ENCODE measurements around the gene PDIK1L.

PDIK1L gene

DNA sequence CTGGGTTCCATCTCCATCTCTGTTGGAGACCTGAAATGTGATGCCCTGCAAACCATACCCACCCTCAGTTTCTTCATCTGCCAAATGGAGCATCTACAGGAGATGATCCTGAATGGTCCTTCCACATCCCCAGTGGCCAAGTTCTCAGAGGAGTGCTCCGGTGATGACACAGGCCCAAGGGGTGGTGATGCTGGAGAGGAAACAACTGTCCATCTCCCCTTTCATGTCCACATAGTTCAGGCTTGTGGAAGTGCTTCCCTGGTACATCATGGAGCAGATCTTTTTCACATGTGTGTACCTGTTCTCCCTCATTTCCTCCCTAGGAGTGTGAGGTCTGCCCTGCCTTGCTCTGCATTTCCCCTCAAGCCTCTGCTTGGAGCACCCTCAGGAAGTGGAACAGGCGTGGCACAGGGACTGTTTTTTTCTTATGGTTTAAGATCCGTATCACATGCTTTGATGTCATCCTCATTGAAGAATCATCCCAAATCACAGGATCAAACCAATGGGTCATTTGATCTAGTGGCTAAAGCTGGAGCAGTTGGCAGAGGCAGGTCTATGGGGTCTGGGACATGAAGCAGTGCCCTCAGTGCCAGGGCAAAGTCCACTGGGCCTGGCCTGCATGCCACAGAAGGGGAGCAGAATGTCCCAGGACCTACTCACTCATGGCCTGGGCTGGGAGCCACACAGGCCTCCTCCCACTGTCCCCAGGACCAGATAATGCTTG is 36.0 kb upstream of the PDIK1L start:
- no peak overlapping the region for H3K4me3 ChIP-seq (ENCODE audit: insufficient read depth, low read depth, low read length, poor library complexity, severe bottlenecking)
- H3K27me3 ChIP-seq (replicated peaks; ENCODE audit: control insufficient read depth, insufficient read depth, low read length, poor library complexity, severe bottlenecking): peaks cover 5% of the 10 kb centered on the region

GRCh38 chr1:26077524-26077923 is 34.1 kb upstream of the PDIK1L start:
- H3K27ac ChIP-seq (ENCODE audit: insufficient read depth, low read length, poor library complexity, severe bottlenecking): no peak overlapping the region
- no peak for DNase-seq
- H3K36me3 ChIP-seq (ENCODE audit: control insufficient read depth, insufficient read depth, low read length): no peaks in the 10 kb centered on the region
- peaks cover 8% of the 10 kb centered on the region for H3K4me1 ChIP-seq (ENCODE audit: control insufficient read depth, insufficient read depth, low read length, poor library complexity, severe bottlenecking)
- no peaks in the 10 kb centered on the region for H3K27me3 ChIP-seq (replicated peaks; ENCODE audit: control insufficient read depth, insufficient read depth, low read length, poor library complexity, severe bottlenecking)
- H3K9me3 ChIP-seq (ENCODE audit: control insufficient read depth, low read length): no peaks in the 10 kb centered on the region
- H3K4me3 ChIP-seq (ENCODE audit: insufficient read depth, low read depth, low read length, poor library complexity, severe bottlenecking): no peak overlapping the region

More for the DNA sequence above, 36.0 kb upstream of the PDIK1L start:
- Histone ChIP-seq H3K36me3 (ENCODE audit: control insufficient read depth, insufficient read depth, low read length) (no peaks in the 10 kb centered on the region), H3K4me1 (ENCODE audit: control insufficient read depth, insufficient read depth, low read length, poor library complexity, severe bottlenecking) (peaks cover 8% of the 10 kb centered on the region), H3K9me3 (ENCODE audit: control insufficient read depth, low read length) (no peaks in the 10 kb centered on the region), H3K27ac (ENCODE audit: insufficient read depth, low read length, poor library complexity, severe bottlenecking) (no peak overlapping the region)
- DNase-seq: no peak

DNA sequence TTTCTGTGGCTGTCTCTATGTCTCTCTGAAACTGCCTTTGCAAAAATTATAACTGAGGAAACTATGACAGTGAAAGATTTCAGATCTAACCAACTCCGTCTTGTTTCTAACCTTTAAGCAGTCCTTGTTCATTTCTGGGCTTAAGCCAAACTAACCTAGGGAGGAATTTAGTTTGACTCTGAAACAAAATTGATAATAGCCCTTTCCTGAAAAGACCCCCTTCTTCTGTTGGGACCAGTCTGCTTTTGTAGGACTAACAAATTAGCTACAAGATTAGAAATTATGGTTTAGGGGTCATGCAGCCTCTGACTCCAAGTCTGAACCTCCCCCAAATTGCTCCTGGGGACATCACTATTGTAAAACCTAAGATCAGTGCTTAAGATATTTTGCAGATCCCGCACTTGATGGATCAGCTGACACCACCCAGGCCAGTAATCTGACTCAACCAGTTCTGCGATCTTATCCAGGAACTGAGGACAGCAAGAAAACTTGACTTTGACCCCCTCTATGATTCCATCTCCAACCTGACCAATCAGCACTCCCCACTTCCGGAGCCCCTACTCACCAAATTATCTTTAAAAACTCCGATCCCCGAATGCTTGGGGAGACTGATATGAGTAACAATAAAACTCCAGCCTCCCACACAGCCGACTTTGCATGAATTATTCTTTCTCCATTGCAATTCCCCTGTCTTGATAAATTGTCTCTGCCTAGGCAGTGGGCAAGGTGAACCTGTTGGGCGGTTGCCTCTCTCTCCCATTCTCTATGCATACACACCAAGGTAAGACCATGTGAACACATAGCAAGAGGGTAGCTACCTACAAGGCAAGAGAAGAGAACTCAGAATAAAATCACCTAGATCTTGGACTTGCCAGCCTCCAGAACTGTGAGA is 33.1 kb upstream of the PDIK1L start:
- no peaks in the 10 kb centered on the region for H3K9me3 ChIP-seq (ENCODE audit: control insufficient read depth, low read length)
- H3K27ac ChIP-seq (ENCODE audit: insufficient read depth, low read length, poor library complexity, severe bottlenecking): no peak overlapping the region
- H3K4me3 ChIP-seq (ENCODE audit: insufficient read depth, low read depth, low read length, poor library complexity, severe bottlenecking): no peak overlapping the region
- H3K36me3 ChIP-seq (ENCODE audit: control insufficient read depth, insufficient read depth, low read length): no peaks in the 10 kb centered on the region
- no peak for DNase-seq
- no peaks in the 10 kb centered on the region for H3K27me3 ChIP-seq (replicated peaks; ENCODE audit: control insufficient read depth, insufficient read depth, low read length, poor library complexity, severe bottlenecking)
- peaks cover 8% of the 10 kb centered on the region for H3K4me1 ChIP-seq (ENCODE audit: control insufficient read depth, insufficient read depth, low read length, poor library complexity, severe bottlenecking)

- Histone ChIP-seq H3K36me3 (ENCODE audit: control insufficient read depth, insufficient read depth, low read length) (no peaks in the 10 kb centered on the region), H3K4me1 (ENCODE audit: control insufficient read depth, insufficient read depth, low read length, poor library complexity, severe bottlenecking) (peaks cover 8% of the 10 kb centered on the region), H3K27ac (ENCODE audit: insufficient read depth, low read length, poor library complexity, severe bottlenecking) (no peak overlapping the region), H3K27me3 (replicated peaks; ENCODE audit: control insufficient read depth, insufficient read depth, low read length, poor library complexity, severe bottlenecking) (no peaks in the 10 kb centered on the region), H3K9me3 (ENCODE audit: control insufficient read depth, low read length) (no peaks in the 10 kb centered on the region), H3K4me3 (ENCODE audit: insufficient read depth, low read depth, low read length, poor library complexity, severe bottlenecking) (no peak overlapping the region)
- no peak for DNase-seq
These were observed 32.5 kb upstream of the PDIK1L start for GRCh38 chr1:26079178-26079563.

GRCh38 chr1:26079960-26080814 is 31.4 kb upstream of the PDIK1L start:
- Histone ChIP-seq H3K4me3 (ENCODE audit: insufficient read depth, low read depth, low read length, poor library complexity, severe bottlenecking) (no peak overlapping the region), H3K27ac (ENCODE audit: insufficient read depth, low read length, poor library complexity, severe bottlenecking) (no peak overlapping the region), H3K36me3 (ENCODE audit: control insufficient read depth, insufficient read depth, low read length) (no peaks in the 10 kb centered on the region), H3K4me1 (ENCODE audit: control insufficient read depth, insufficient read depth, low read length, poor library complexity, severe bottlenecking) (peaks cover 8% of the 10 kb centered on the region), H3K9me3 (ENCODE audit: control insufficient read depth, low read length) (no peaks in the 10 kb centered on the region), H3K27me3 (replicated peaks; ENCODE audit: control insufficient read depth, insufficient read depth, low read length, poor library complexity, severe bottlenecking) (no peaks in the 10 kb centered on the region)
- DNase-seq: no peak

GRCh38 chr1:26081267-26082019 is 30.2 kb upstream of the PDIK1L start:
- H3K27ac ChIP-seq (ENCODE audit: insufficient read depth, low read length, poor library complexity, severe bottlenecking): no peak overlapping the region
- H3K27me3 ChIP-seq (replicated peaks; ENCODE audit: control insufficient read depth, insufficient read depth, low read length, poor library complexity, severe bottlenecking): no peaks in the 10 kb centered on the region
- no peak for DNase-seq

DNA sequence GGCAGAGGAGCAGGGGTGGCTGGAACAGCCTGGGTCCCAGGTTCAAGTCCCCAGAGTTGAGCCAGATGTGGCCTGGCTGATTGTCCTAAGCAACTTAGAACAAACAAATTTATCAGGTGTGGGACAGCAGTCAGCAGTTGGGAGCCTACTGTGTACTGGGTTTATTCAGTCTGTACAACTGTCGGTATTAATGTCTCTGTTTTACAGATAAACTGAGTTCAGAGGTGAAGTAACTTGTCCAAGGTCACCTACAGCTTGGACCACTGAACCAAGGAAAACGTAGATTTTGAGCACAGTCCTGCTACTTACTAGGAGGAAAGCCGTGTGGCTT is 29.6 kb upstream of the PDIK1L start:
- H3K36me3 ChIP-seq (ENCODE audit: control insufficient read depth, insufficient read depth, low read length): no peaks in the 10 kb centered on the region
- no peaks in the 10 kb centered on the region for H3K4me1 ChIP-seq (ENCODE audit: control insufficient read depth, insufficient read depth, low read length, poor library complexity, severe bottlenecking)
- H3K9me3 ChIP-seq (ENCODE audit: control insufficient read depth, low read length): no peaks in the 10 kb centered on the region
- no peaks in the 10 kb centered on the region for H3K27me3 ChIP-seq (replicated peaks; ENCODE audit: control insufficient read depth, insufficient read depth, low read length, poor library complexity, severe bottlenecking)
- H3K27ac ChIP-seq (ENCODE audit: insufficient read depth, low read length, poor library complexity, severe bottlenecking): no peak overlapping the region
- no peak for DNase-seq
- H3K4me3 ChIP-seq (ENCODE audit: insufficient read depth, low read depth, low read length, poor library complexity, severe bottlenecking): no peak overlapping the region

More at GRCh38 chr1:26081267-26082019, 30.2 kb upstream of the PDIK1L start:
- H3K4me3 ChIP-seq (ENCODE audit: insufficient read depth, low read depth, low read length, poor library complexity, severe bottlenecking): no peak overlapping the region
- no peaks in the 10 kb centered on the region for H3K4me1 ChIP-seq (ENCODE audit: control insufficient read depth, insufficient read depth, low read length, poor library complexity, severe bottlenecking)
- no peaks in the 10 kb centered on the region for H3K36me3 ChIP-seq (ENCODE audit: control insufficient read depth, insufficient read depth, low read length)
- no peaks in the 10 kb centered on the region for H3K9me3 ChIP-seq (ENCODE audit: control insufficient read depth, low read length)

- Histone ChIP-seq H3K27me3 (replicated peaks; ENCODE audit: control insufficient read depth, insufficient read depth, low read length, poor library complexity, severe bottlenecking) (no peaks in the 10 kb centered on the region), H3K36me3 (ENCODE audit: control insufficient read depth, insufficient read depth, low read length) (no peaks in the 10 kb centered on the region), H3K4me1 (ENCODE audit: control insufficient read depth, insufficient read depth, low read length, poor library complexity, severe bottlenecking) (no peaks in the 10 kb centered on the region), H3K4me3 (ENCODE audit: insufficient read depth, low read depth, low read length, poor library complexity, severe bottlenecking) (no peak overlapping the region), H3K27ac (ENCODE audit: insufficient read depth, low read length, poor library complexity, severe bottlenecking) (no peak overlapping the region), H3K9me3 (ENCODE audit: control insufficient read depth, low read length) (no peaks in the 10 kb centered on the region)
- DNase-seq: no peak
These were observed 28.4 kb upstream of the PDIK1L start for GRCh38 chr1:26083208-26083607.

- H3K27me3 ChIP-seq (replicated peaks; ENCODE audit: control insufficient read depth, insufficient read depth, low read length, poor library complexity, severe bottlenecking): no peaks in the 10 kb centered on the region
- no peaks in the 10 kb centered on the region for H3K36me3 ChIP-seq (ENCODE audit: control insufficient read depth, insufficient read depth, low read length)
- H3K4me3 ChIP-seq (ENCODE audit: insufficient read depth, low read depth, low read length, poor library complexity, severe bottlenecking): no peak overlapping the region
- H3K27ac ChIP-seq (ENCODE audit: insufficient read depth, low read length, poor library complexity, severe bottlenecking): no peak overlapping the region
- no peaks in the 10 kb centered on the region for H3K9me3 ChIP-seq (ENCODE audit: control insufficient read depth, low read length)
- H3K4me1 ChIP-seq (ENCODE audit: control insufficient read depth, insufficient read depth, low read length, poor library complexity, severe bottlenecking): no peaks in the 10 kb centered on the region
- DNase-seq: no peak
These were observed 27.5 kb upstream of the PDIK1L start for GRCh38 chr1:26084091-26084561.
